Muscle of leg (tissue), 11 donors: ENCODE measurements around the gene INPPL1. TPM values are rescaled to one million over a fixed set of nuclear protein-coding genes. Genes with fewer than 3 reads are reported as not detected.

Experiments used
- DNase-seq: peaks from one replicate; pipeline ENCODE4 v3.0.0; 2013
- H3K27ac ChIP-seq: one replicate; pipeline ENCODE4 v1.5.1; 2013; ENCODE audit warnings: mild to moderate bottlenecking, low read length, control low read depth
- H3K27me3 ChIP-seq: one replicate; pipeline ENCODE4 v1.6.1; 2013; ENCODE audit warnings: low read length; ENCODE audit not compliant: control insufficient read depth, insufficient read depth
- H3K36me3 ChIP-seq: one replicate; pipeline ENCODE4 v1.6.1; 2013; ENCODE audit warnings: low read length; ENCODE audit not compliant: control insufficient read depth, insufficient read depth
- H3K4me1 ChIP-seq: one replicate; pipeline ENCODE4 v1.6.1; 2013; ENCODE audit warnings: low read length; ENCODE audit not compliant: control insufficient read depth, insufficient read depth
- H3K4me3 ChIP-seq: one replicate; pipeline ENCODE4 v1.5.1; 2013; ENCODE audit warnings: low read length, control low read depth
- H3K9me3 ChIP-seq: replicated peaks from 2 replicates; pipeline ENCODE4 v1.6.1; 2013; ENCODE audit warnings: low read depth, low read length; ENCODE audit not compliant: control insufficient read depth
- WGBS: methylation state at CpG from one replicate; pipeline ENCODE4 v1.1.5; 2013; ENCODE audit warnings: missing lambda C conversion rate; ENCODE audit not compliant: insufficient coverage; 5-methylcytosine and 5-hydroxymethylcytosine counted together
- polyA plus RNA-seq, 8 donors: library from polyadenylated mRNA; unstranded; fragments of 120-200 nt; gene quantifications; one replicate each; pipeline versions ENCODE4 v1.2.1 to v1.2.3, GENCODE V29; 2013; ENCODE audit warnings: inconsistent platforms in 1 of 8, low replicate concordance in 1 of 8; ENCODE audit not compliant: insufficient read length in 8 of 8, insufficient read depth in 1 of 8
- total RNA-seq: library from RNA; stranded (reverse); fragments of 120-200 nt; gene quantifications from one replicate; pipeline ENCODE4 v1.2.4, GENCODE V29; 2013

INPPL1 gene
- total and polyA plus RNA-seq, 9 donors, result 87.7 to 211 (median 159) TPM

DNA sequence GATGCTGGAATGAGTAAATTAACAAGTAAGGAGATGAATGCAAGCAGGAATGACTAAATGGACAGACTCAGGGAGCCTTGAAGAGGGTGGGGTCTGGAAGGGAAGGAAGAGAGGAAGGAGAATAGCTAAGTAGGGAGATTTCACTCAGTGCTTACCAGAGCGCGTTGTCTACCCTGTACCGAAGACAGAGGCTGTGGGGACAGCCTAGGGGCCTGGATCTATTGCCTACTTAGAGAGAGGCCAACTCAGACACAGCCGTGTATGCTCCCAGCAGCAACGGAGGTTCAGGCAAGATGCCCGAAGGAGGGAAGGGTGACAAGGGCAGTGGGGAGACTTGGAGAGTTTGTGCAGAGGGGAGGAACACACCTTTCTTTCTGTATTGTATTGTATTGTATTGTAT lies 7.9 kb upstream of the INPPL1 start, which contains the start of gene FOLR2:
Gene FOLR2 (plus strand): TSS at position 157 of the 400 bp plus-strand sequence. CDS start 1,791 bp downstream, outside the sequence.
- Histone ChIP-seq H3K27me3 (peaks cover 11% of the 10 kb centered on the region), H3K4me3 (peak within 1 kb of the TSS; percentile 15), H3K4me1 (peaks cover 4% of the 10 kb centered on the region), H3K9me3 (no peaks in the 10 kb centered on the region), H3K36me3 (no peaks in the 10 kb centered on the region), H3K27ac (no peak within 1 kb of the TSS)
- DNase-seq, result no peak
- WGBS, result 76% methylated on average over 5 of the region's 6 CpGs

GRCh38 chr11:72217841-72218240 lies 6.7 kb upstream of the INPPL1 start:
- Histone ChIP-seq H3K9me3 (no peaks in the 10 kb centered on the region), H3K4me3 (peak overlapping the region; percentile 8), H3K4me1 (peaks cover 15% of the 10 kb centered on the region), H3K27ac (no peak overlapping the region), H3K36me3 (no peaks in the 10 kb centered on the region), H3K27me3 (peaks cover 11% of the 10 kb centered on the region)
- WGBS, result 20% methylated on average over 2 of the region's 2 CpGs
- peak; percentile 53 for DNase-seq

DNA sequence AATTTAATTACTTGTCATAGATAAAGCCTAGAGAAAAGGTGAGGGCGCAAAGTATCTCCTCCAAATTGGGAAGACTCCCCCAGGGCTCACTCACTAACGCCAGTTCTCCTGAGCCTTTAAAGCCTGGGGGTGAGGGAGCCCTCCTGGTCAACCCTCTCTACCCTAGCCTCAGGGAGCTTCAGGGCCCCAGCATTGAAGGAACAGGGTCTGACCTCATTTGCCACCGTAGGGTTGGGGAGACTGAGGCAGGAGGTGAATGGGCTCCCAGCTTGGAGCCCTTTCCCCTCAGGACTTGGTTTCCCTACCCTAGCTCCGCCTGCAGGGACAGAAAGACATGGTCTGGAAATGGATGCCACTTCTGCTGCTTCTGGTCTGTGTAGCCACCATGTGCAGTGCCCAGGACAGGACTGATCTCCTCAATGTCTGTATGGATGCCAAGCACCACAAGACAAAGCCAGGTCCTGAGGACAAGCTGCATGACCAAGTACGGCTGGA lies 6.3 kb upstream of the INPPL1 start:
- Histone ChIP-seq H3K9me3 (no peaks in the 10 kb centered on the region), H3K27me3 (peaks cover 11% of the 10 kb centered on the region), H3K4me1 (peaks cover 16% of the 10 kb centered on the region), H3K27ac (no peak overlapping the region), H3K4me3 (peak overlapping the region; percentile 8), H3K36me3 (no peaks in the 10 kb centered on the region)
- no peak for DNase-seq
- WGBS, result 72% methylated on average over 2 of the region's 5 CpGs

DNA sequence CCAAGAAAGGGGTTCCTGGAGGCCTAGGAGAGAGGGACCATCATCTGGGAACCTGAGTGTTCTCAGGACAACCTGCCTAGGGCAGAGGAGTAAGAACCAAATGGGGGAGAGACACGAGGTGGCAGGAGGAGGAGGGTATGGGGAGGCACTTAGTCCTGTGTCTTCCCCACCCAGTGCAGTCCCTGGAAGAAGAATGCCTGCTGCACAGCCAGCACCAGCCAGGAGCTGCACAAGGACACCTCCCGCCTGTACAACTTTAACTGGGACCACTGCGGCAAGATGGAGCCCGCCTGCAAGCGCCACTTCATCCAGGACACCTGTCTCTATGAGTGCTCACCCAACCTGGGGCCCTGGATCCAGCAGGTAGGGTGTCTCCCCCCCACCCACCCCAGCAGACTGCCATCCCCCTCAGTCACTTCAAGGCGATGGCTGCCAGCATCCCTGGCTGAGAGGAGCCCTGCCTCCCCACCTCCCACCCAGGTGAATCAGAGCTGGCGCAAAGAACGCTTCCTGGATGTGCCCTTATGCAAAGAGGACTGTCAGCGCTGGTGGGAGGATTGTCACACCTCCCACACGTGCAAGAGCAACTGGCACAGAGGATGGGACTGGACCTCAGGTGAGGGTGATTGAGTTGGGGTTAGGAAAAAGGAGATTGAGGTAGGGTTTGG lies 3.7 kb upstream of the INPPL1 start:
- Histone ChIP-seq H3K9me3 (no peaks in the 10 kb centered on the region), H3K4me3 (no peak overlapping the region), H3K4me1 (peaks cover 23% of the 10 kb centered on the region), H3K27me3 (peaks cover 11% of the 10 kb centered on the region), H3K36me3 (no peaks in the 10 kb centered on the region), H3K27ac (no peak overlapping the region)
- 87% methylated on average over 6 of the region's 10 CpGs for WGBS
- DNase-seq, result no peak

DNA sequence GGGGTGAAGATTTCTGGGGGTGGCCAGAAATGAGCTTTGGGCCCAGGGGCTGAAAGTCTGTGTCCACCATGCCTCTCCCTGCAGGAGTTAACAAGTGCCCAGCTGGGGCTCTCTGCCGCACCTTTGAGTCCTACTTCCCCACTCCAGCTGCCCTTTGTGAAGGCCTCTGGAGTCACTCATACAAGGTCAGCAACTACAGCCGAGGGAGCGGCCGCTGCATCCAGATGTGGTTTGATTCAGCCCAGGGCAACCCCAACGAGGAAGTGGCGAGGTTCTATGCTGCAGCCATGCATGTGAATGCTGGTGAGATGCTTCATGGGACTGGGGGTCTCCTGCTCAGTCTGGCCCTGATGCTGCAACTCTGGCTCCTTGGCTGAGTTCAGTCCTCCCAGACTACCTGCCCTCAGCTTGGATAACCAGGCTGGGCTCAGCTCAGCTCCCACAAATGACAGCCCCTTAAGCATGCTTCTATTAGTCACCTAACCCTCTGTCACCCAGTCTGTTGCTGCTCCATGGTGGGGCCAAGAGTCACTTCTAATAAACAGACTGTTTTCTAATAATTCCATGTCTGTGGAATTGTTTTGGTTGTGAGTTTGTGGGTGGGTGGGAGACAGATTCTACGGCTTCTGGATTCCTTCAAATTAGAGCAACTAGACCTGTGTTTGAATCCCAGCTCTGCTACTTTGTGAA lies 3.0 kb upstream of the INPPL1 start:
- H3K36me3 ChIP-seq, result peaks cover under 1% of the 10 kb centered on the region
- no peak for DNase-seq
- no peak overlapping the region for H3K4me3 ChIP-seq
- H3K27ac ChIP-seq, result no peak overlapping the region
- H3K4me1 ChIP-seq, result peaks cover 28% of the 10 kb centered on the region
- no peaks in the 10 kb centered on the region for H3K9me3 ChIP-seq
- WGBS, result 69% methylated on average over 3 of the region's 7 CpGs
- H3K27me3 ChIP-seq, result peaks cover 8% of the 10 kb centered on the region

DNA sequence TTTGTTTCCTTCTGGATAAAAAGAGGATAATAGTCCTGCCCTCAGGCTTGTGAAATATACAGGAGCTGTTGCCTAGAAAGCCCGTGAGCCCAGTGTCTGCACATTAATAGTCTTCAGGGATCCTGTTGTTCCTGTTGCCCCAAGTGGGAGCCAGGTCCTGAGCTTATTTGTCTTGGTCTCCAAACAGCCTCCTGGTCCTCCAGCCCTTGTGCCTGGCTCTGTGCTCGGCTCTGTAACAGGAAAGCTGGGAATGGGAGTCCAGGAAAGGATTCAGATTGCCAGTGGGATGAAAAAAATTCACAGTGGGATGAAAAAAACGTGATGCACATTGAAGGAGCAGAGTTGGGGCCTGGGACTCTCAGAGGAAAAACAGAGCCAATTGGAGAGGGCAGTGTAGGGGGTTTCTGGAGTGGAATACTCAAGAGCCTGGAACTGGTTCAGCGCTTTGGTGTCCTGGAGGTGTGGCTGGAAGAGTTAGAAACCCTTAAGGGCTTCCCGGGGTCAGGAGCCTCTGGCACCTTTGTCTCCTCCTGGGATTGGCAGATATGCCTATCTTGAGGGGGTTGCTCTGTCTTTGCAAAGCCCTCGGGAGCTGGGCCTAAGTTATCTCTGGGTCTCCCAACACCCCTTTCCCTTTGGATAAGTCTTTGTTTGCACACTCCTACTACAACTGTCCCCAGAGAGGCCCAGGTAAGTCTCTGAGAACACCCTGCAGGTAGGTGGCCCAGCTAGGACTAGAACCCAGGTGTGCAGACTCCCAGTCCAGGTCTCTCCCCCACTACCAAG lies 2.3 kb upstream of the INPPL1 start:
- Histone ChIP-seq H3K4me3 (peak overlapping the region; percentile 95), H3K36me3 (peaks cover 8% of the 10 kb centered on the region), H3K27me3 (peaks cover 7% of the 10 kb centered on the region), H3K27ac (peak overlapping the region; percentile 95), H3K4me1 (peaks cover 36% of the 10 kb centered on the region), H3K9me3 (no peaks in the 10 kb centered on the region)
- no peak for DNase-seq
- WGBS, result 54% methylated on average over 4 of the region's 6 CpGs

GRCh38 chr11:72222907-72223614 lies 1.5 kb upstream of the INPPL1 start:
- Histone ChIP-seq H3K27me3 (peaks cover 7% of the 10 kb centered on the region), H3K9me3 (no peaks in the 10 kb centered on the region), H3K4me3 (peak overlapping the region; percentile 95), H3K27ac (peak overlapping the region; percentile 95), H3K4me1 (peaks cover 43% of the 10 kb centered on the region), H3K36me3 (peaks cover 15% of the 10 kb centered on the region)
- WGBS, result under 1% methylated on average over 29 of the region's 47 CpGs
- DNase-seq, result peak; percentile 98

DNA sequence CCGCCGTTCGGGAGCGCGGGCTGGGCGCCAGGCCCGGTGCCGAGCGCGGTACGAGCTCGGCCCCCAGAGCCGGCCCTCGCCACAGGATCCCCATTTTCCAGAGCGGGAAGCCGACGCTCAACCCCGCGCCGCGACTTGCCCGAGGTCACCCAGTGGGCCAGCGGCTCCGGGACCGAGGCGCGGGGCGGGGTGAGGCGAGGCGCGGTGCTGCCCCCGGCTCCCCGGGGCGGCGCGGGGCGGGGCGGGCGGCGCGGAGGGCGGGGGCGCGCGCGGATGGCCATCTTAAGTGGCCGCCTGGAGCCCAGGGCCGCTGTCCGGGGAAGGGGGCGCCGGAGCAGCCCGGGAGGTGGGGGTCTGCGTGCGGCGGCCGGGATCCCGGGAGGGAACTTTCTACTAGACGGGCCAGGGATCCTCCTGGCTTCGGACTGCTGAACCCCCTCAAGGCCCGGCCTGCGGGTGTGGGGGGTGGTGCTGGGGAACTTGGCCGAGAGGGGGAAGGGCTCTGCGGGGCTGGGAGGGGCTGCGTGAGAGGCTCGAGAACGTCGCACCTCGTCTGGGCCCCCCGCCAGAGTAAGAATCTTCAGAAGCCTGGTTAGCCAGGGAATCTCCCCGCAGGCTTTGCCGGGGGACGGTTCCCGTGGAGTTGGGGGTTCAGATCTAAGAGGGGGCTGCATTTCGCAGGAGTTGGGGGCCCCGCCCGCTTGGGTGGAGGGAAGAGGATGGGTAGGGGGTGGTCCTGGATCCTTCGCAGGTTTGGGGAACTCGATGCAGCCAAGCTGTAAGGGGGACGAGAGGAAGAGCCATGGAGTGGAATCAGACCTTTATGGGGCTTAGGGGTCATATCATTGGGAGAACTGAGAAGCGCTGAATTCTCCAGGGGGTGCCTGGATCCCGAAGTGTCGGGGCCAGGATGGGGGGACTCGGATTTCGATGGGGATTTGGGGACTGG lies 678 bp upstream of the INPPL1 start:
- DNase-seq, result peak; percentile 92
- Histone ChIP-seq H3K27me3 (no peaks in the 10 kb centered on the region), H3K36me3 (peaks cover 23% of the 10 kb centered on the region), H3K4me1 (peaks cover 46% of the 10 kb centered on the region), H3K27ac (peak overlapping the region; percentile 95), H3K9me3 (no peaks in the 10 kb centered on the region), H3K4me3 (peak overlapping the region; percentile 95)
- WGBS, result under 1% methylated on average over 83 of the region's 84 CpGs

DNA sequence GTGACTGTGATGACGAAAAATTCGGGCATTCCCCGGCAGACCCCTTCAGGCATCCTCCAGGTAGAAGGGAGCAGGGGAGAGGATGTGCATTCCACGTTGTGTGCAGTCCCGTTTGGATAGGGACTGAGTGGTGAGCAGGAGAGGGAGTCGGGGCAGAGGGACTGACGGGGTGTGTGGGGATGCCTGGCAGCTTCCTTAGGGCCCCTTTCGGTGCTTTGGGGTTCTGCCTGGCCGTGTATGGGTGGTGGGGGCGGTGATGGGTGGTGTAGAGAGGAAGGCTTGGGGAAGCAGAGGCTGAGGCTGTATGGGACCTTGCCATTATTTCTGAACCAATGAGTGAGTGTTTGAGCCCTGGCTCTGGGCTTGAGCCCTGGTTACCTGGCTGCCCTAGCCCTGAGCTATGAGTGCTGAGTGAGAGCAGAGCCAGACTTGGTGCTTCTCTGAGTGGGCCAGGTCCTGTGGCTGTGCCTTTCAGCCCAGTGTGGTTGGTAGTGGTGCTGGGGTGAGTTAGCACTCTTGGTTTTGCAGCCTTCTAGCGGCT lies 914 bp downstream of the INPPL1 start:
- Histone ChIP-seq H3K9me3 (no peaks in the 10 kb centered on the region), H3K4me1 (peaks cover 46% of the 10 kb centered on the region), H3K27ac (peak overlapping the region; percentile 47), H3K27me3 (no peaks in the 10 kb centered on the region), H3K36me3 (peaks cover 39% of the 10 kb centered on the region), H3K4me3 (peak overlapping the region; percentile 95)
- no peak for DNase-seq
- WGBS, result 8% methylated on average over 10 of the region's 11 CpGs
